ENCODE results near the gene STK40.
A peak's percentile ranks its signal among the peaks of the same experiment; 100 is the strongest.

Gene STK40

DNA sequence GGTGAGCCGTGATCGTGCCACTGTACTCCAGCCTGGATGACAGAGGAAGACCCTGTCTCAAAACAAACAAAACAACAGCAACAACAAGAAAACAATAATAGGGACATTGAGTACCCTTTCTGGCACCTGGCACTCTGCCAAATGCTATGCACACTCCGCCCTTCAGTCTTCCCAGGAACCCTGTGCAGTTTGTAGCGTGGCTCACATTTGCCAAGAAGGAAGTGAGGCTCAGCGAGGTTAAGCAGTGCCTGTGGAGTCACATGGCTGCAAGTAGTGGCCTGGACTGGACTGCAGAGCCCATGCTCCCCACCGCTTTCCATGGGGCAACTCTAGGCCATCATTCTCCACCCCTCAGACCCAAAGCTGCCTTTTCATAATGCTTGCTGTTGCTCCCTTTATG lies 57.0 kb downstream of the STK40 start:
- H3K9me3 ChIP-seq (ENCODE audit: control insufficient read depth, insufficient read depth, low read length): no peaks in the 10 kb centered on the region
- H3K27ac ChIP-seq (ENCODE audit: low read length): no peak overlapping the region
- H3K27me3 ChIP-seq (ENCODE audit: control insufficient read depth, insufficient read depth, low read length): no peaks in the 10 kb centered on the region
- peaks cover 1% of the 10 kb centered on the region for H3K4me1 ChIP-seq (ENCODE audit: control insufficient read depth, insufficient read depth, low read length)
- no peaks in the 10 kb centered on the region for H3K36me3 ChIP-seq (ENCODE audit: control insufficient read depth, insufficient read depth, low read length)
- no peak for DNase-seq (ENCODE audit: low read depth, low spot score)
- H3K4me3 ChIP-seq (ENCODE audit: low read length): no peak overlapping the region
- WGBS (ENCODE audit: insufficient coverage, insufficient read length): no CpG with 5 or more reads among the region's 6 CpGs

DNA sequence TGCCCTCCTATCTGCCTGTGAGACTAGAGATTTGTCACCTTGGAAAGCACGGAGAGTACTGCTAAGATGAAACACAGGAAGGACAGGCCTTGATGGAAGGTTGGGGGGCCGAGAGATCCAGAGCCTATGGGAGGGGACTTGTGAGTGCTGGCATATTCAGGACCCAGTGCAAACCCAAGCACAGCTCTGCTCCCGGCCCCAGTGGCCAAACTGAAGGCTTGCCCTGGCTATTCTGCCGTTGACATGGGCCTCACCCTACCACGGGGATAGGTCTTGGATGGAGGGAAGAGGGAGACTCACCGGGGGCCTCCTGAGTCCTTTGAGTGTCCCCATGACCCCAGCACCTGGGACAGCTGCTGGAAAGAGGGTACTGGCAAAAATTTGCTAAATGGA lies 57.6 kb downstream of the STK40 start:
- peaks cover 1% of the 10 kb centered on the region for H3K4me1 ChIP-seq (ENCODE audit: control insufficient read depth, insufficient read depth, low read length)
- no peak overlapping the region for H3K4me3 ChIP-seq (ENCODE audit: low read length)
- H3K36me3 ChIP-seq (ENCODE audit: control insufficient read depth, insufficient read depth, low read length): no peaks in the 10 kb centered on the region; the same call in 1 of the 2 replicates
- no CpG with 5 or more reads among the region's 6 CpGs for WGBS (ENCODE audit: insufficient coverage, insufficient read length)
- no peak overlapping the region for H3K27ac ChIP-seq (ENCODE audit: low read length)
- H3K9me3 ChIP-seq (ENCODE audit: control insufficient read depth, insufficient read depth, low read length): no peaks in the 10 kb centered on the region
- H3K27me3 ChIP-seq (ENCODE audit: control insufficient read depth, insufficient read depth, low read length): no peaks in the 10 kb centered on the region
- no peak for DNase-seq (ENCODE audit: low read depth, low spot score)

DNA sequence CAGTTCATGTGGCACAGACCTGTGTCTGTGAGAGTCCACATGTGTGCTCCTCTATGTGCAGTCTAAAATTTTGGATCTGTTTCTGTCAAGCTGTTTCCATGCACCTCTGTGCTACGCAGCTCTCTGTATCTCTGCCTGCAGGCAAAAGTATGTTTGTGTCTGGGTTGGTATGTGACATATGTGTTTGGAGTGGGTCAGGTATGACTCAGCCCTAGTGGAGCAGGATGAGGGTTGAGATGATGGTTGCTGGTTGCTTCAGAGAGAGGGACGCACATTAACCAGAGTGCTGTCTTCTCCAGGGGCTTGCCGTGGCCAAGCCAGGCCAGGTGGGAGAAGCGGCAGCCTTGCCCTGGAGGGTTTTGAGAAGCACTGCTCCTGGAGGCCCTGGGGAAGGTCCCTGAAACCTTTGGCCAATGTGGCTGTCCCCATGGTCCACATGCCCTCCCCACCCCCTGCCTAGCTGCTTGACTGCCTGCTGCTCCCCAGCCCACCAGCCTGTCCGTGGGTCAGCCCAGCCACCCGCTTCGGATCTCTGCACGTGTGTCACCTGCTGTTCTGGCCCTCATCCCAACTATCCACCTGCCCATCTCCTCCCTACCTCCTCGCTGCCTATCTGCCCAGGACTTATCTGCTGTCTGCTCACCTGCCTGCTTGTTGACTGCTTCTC lies 58.2 kb downstream of the STK40 start:
- no peak overlapping the region for H3K27ac ChIP-seq (ENCODE audit: low read length)
- WGBS (ENCODE audit: insufficient coverage, insufficient read length): no CpG with 5 or more reads among the region's 9 CpGs
- DNase-seq (ENCODE audit: low read depth, low spot score): no peak
- H3K27me3 ChIP-seq (ENCODE audit: control insufficient read depth, insufficient read depth, low read length): no peaks in the 10 kb centered on the region
- no peaks in the 10 kb centered on the region for H3K9me3 ChIP-seq (ENCODE audit: control insufficient read depth, insufficient read depth, low read length)
- H3K4me3 ChIP-seq (ENCODE audit: low read length): no peak overlapping the region
- no peaks in the 10 kb centered on the region; the same call in 1 of the 2 replicates for H3K36me3 ChIP-seq (ENCODE audit: control insufficient read depth, insufficient read depth, low read length)
- peaks cover 1% of the 10 kb centered on the region for H3K4me1 ChIP-seq (ENCODE audit: control insufficient read depth, insufficient read depth, low read length)

DNA sequence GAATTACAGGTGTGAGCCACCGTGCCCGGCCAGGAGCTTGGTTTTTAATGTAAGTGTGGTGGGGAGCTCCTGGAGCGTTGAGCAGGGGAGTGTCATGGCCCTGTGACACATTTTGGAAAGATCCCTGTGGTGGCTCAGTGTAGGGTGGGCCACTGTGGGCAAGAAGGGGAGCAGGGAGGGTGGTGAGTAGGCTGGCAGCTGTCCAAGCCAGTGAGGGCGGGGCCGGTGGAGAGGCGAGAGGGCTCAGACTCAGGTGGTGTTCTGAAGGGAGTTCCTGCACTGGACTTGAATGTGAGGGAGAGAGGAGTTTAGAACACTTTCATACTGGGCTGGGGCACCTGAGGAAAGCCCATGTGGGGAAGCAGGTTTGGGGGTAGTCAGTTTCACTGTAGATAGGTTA lies 59.2 kb downstream of the STK40 start:
- no peak overlapping the region for H3K4me3 ChIP-seq (ENCODE audit: low read length)
- no peaks in the 10 kb centered on the region; the same call in 1 of the 2 replicates for H3K36me3 ChIP-seq (ENCODE audit: control insufficient read depth, insufficient read depth, low read length)
- H3K4me1 ChIP-seq (ENCODE audit: control insufficient read depth, insufficient read depth, low read length): peaks cover 8% of the 10 kb centered on the region
- H3K27me3 ChIP-seq (ENCODE audit: control insufficient read depth, insufficient read depth, low read length): no peaks in the 10 kb centered on the region
- H3K9me3 ChIP-seq (ENCODE audit: control insufficient read depth, insufficient read depth, low read length): no peaks in the 10 kb centered on the region
- DNase-seq (ENCODE audit: low read depth, low spot score): no peak
- H3K27ac ChIP-seq (ENCODE audit: low read length): no peak overlapping the region
- WGBS (ENCODE audit: insufficient coverage, insufficient read length): no CpG with 5 or more reads among the region's 6 CpGs

DNA sequence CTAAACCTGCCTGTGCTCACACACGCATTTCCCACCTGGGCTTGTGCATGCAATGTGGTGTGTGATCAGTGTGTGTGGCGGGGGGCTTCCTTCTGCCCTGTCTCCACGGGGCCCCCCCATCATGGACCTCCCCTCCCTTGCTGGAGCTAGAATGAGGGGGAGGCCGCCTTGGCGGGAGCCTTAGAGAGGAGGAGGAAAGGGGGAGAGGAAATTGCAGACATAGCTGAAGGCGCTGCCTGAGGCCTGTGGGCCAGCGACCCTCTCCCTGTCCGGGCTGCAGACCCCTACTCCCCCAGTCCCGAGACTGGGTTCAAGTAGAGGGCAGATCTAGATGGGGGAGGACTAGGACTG lies 61.4 kb downstream of the STK40 start:
- no peak for DNase-seq (ENCODE audit: low read depth, low spot score)
- peaks cover 8% of the 10 kb centered on the region for H3K4me1 ChIP-seq (ENCODE audit: control insufficient read depth, insufficient read depth, low read length)
- no peak overlapping the region for H3K27ac ChIP-seq (ENCODE audit: low read length)
- no peaks in the 10 kb centered on the region; the same call in 1 of the 2 replicates for H3K36me3 ChIP-seq (ENCODE audit: control insufficient read depth, insufficient read depth, low read length)
- peak overlapping the region; percentile 27; the same call in 1 of the 2 replicates for H3K4me3 ChIP-seq (ENCODE audit: low read length)
- no peaks in the 10 kb centered on the region for H3K9me3 ChIP-seq (ENCODE audit: control insufficient read depth, insufficient read depth, low read length)
- WGBS (ENCODE audit: insufficient coverage, insufficient read length): no CpG with 5 or more reads among the region's 9 CpGs
- no peaks in the 10 kb centered on the region for H3K27me3 ChIP-seq (ENCODE audit: control insufficient read depth, insufficient read depth, low read length)

DNA sequence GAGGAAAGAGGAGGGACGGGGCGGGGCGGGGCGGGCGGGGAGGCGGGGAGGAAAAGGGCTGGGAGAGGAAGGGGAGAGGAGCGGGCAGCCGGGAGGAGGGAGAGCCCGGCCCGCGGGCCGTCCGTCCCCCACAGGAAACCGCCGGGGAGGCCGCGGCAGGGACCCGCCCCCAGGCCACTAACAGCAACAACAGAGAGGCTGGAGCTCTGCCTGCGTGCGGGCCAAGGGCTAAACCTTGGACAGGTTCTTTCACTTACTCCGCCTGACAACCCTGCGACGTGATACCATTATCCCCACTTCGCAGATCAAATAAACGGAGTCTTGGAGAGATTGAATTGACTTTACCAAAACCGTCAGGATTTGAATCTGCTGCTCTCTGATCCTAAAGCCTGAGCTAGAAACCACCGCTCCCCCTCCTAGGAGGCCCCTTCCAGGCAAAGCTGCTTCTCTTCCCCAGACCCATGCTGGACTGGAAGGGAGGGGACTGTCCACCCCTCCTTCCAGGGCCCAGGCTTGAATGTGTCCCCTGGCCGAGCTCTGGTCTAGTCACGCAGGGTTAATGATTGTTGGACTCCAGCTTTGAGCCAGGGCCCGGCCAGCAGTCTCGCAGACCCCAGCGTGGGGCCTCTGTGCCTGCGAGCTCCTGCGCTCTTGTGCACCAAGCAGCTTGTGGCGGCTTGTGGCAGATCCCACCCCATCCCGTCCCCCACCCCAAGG lies 61.9 kb downstream of the STK40 start, which contains the start of gene EVA1B:
Gene EVA1B (minus strand): TSS at position 10 of the 717 bp plus-strand sequence. CDS start 608 bp downstream, outside the sequence.
- Histone ChIP-seq H3K9me3 (ENCODE audit: control insufficient read depth, insufficient read depth, low read length) (no peaks in the 10 kb centered on the region), H3K27me3 (ENCODE audit: control insufficient read depth, insufficient read depth, low read length) (no peaks in the 10 kb centered on the region), H3K4me3 (ENCODE audit: low read length) (peak within 1 kb of the TSS; percentile 70), H3K36me3 (ENCODE audit: control insufficient read depth, insufficient read depth, low read length) (no peaks in the 10 kb centered on the region; the same call in 1 of the 2 replicates), H3K27ac (ENCODE audit: low read length) (no peak within 1 kb of the TSS), H3K4me1 (ENCODE audit: control insufficient read depth, insufficient read depth, low read length) (peaks cover 8% of the 10 kb centered on the region)
- no CpG with 5 or more reads among the region's 36 CpGs for WGBS (ENCODE audit: insufficient coverage, insufficient read length)
- no peak for DNase-seq (ENCODE audit: low read depth, low spot score)

DNA sequence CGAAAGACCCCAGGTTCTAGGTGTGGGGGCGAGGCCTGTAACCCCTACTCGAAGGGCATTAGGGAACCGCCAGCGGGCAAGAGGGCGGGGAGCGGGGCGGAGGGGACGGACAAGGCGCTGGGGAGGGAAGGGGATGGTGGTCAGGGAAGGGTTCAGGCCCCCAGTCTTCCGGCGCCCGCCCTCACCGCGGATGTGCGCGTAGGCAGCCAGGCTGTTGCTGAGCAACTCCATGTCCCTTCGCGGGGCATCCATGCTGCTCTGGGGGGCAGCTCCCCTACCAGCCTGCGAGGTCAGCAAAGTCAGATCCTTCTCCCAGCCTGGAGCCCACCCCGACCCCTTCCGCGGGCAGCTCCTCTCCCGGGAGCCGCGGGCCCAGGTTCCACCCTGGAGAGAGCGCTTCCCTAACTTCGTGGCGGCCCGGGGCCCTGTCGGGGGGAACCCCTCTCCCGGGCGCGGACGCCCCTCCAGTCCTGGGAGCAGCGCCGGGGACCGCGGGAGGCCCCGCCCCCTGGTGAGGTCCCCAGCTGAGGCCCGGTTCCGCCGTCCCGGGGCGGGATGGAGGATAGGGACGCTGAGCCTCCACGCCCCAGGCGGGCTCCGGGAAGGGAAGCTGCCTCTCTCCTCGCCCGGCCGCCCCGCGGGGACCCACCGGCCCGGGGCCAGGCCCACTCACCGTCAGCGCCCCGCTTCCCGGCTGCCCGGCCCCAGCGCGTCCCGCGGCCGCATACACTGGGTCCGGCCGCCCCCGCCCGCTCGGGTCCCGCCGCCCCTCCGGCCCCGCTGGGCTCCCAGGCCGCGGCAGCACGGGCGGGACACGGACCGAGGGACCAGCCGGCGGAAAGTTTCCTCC lies 62.7 kb downstream of the STK40 start:
- H3K36me3 ChIP-seq (ENCODE audit: control insufficient read depth, insufficient read depth, low read length): no peaks in the 10 kb centered on the region; the same call in 1 of the 2 replicates
- H3K4me1 ChIP-seq (ENCODE audit: control insufficient read depth, insufficient read depth, low read length): peaks cover 8% of the 10 kb centered on the region
- peak overlapping the region; percentile 70 for H3K4me3 ChIP-seq (ENCODE audit: low read length)
- no peak for DNase-seq (ENCODE audit: low read depth, low spot score)
- WGBS (ENCODE audit: insufficient coverage, insufficient read length): no CpG with 5 or more reads among the region's 83 CpGs
- no peaks in the 10 kb centered on the region for H3K9me3 ChIP-seq (ENCODE audit: control insufficient read depth, insufficient read depth, low read length)
- H3K27ac ChIP-seq (ENCODE audit: low read length): no peak overlapping the region
- H3K27me3 ChIP-seq (ENCODE audit: control insufficient read depth, insufficient read depth, low read length): no peaks in the 10 kb centered on the region

DNA sequence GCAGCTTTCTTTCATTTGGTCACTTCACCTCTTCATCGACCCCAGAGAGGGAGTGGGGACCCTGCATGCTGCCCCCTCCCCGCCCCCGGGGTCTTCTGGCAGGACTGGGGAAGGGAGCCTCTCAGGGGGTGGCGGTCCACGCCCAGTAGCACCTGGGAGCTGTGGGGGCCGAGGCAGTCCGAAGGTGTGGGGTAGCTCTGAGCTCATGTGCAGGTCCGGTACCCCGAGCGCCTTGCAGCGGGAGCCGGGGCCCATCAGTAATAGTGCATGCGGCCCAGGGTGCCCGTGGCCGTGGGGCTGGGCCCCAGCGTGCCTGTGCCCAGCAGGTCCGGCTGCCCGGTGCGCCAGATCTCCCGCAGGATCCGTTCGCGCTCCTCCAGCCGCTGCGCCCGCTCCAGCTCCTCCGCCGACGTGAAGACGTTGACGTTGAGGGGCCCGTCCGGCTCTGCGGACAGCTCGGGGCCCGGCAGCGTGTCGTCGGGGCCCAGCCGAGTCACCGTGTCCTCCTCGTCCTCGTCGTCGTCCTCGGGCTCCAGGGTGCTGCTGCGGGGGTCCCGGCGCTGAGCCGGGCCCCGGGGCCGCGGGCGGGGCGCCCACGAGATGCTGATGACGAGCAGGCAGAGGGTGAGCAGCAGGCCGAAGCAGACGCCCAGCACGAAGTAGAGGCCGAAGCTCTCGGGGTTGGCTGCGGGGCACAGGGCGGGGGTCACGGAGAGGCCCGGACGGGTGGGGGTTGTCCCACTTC lies 63.5 kb downstream of the STK40 start:
- H3K9me3 ChIP-seq (ENCODE audit: control insufficient read depth, insufficient read depth, low read length): no peaks in the 10 kb centered on the region
- peak overlapping the region; percentile 70; the same call in 1 of the 2 replicates for H3K4me3 ChIP-seq (ENCODE audit: low read length)
- DNase-seq (ENCODE audit: low read depth, low spot score): no peak
- H3K4me1 ChIP-seq (ENCODE audit: control insufficient read depth, insufficient read depth, low read length): peaks cover 8% of the 10 kb centered on the region
- H3K27me3 ChIP-seq (ENCODE audit: control insufficient read depth, insufficient read depth, low read length): no peaks in the 10 kb centered on the region
- H3K27ac ChIP-seq (ENCODE audit: low read length): no peak overlapping the region
- no CpG with 5 or more reads among the region's 67 CpGs for WGBS (ENCODE audit: insufficient coverage, insufficient read length)
- H3K36me3 ChIP-seq (ENCODE audit: control insufficient read depth, insufficient read depth, low read length): no peaks in the 10 kb centered on the region; the same call in 1 of the 2 replicates

DNA sequence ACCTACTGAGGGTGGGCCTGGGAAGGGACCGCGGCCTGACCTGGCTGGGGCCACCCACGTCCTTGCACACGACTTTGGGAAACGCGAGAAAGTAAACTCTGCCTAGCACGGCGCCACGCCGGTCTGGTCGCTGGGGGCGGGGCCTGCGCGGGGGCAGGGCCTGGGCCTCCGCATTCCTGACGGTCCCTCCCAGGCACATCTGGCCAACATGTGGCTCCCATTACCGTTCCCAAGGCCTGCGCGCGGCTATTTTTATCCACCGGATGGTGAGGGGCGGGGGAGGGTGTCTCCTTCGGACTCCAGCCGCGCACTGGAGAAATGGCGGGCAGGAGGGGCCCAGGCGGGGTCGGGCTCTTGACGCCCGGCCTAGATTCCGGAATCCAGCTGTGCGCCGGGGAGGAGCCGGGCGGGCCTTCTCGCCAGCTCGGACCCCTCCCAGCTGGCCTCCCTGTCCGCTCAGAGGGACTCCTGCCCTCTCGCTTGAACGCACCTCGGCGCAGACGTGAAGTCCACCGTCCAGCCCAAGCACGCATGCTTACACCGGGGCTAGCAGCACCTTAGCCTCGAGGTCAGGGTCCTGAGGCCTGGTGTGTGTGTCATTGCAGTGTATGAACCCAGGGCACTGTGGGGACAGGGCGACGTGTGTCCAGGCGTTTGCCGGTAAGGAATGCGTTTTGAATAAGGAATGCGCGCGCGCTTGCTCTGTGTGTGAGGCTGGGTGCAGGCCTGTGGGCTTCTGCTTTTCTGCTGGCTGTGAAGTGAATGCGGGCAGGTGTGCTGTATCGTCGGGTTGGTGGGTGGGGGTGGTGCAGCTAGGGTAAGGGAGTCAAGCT lies 64.4 kb downstream of the STK40 start:
- H3K9me3 ChIP-seq (ENCODE audit: control insufficient read depth, insufficient read depth, low read length): no peaks in the 10 kb centered on the region
- no peaks in the 10 kb centered on the region; the same call in 1 of the 2 replicates for H3K36me3 ChIP-seq (ENCODE audit: control insufficient read depth, insufficient read depth, low read length)
- H3K27me3 ChIP-seq (ENCODE audit: control insufficient read depth, insufficient read depth, low read length): no peaks in the 10 kb centered on the region
- DNase-seq (ENCODE audit: low read depth, low spot score): peak; percentile 78
- WGBS (ENCODE audit: insufficient coverage, insufficient read length): no CpG with 5 or more reads among the region's 59 CpGs
- peak overlapping the region; percentile 70; the same call in 1 of the 2 replicates for H3K4me3 ChIP-seq (ENCODE audit: low read length)
- H3K4me1 ChIP-seq (ENCODE audit: control insufficient read depth, insufficient read depth, low read length): peaks cover 8% of the 10 kb centered on the region
- H3K27ac ChIP-seq (ENCODE audit: low read length): no peak overlapping the region
